Panc1 (cell line): ENCODE measurements around the gene GIN1. TPM values are rescaled to one million over a fixed set of nuclear protein-coding genes. Genes with fewer than 3 reads are reported as not detected.

Experiments used
- ATAC-seq: fragments of 200-7000 bp; cut with Tn5 transposase; 2 replicates; pipeline ENCODE4 v1.9.1; 2020; ENCODE audit warnings: mild to moderate bottlenecking, moderate library complexity
- BruUV-seq: library from RNA; stranded (reverse); fragments of 400-500 nt; replicated peaks from 2 replicates; lab custom pipeline; 2021; lab: Mats Ljungman, UMichigan
- CTCF ChIA-PET: fragments of 300-600 bp; sonication (Branson Sonifier 250); formaldehyde crosslinking; loops from one replicate; lab custom pipeline; 2022; ENCODE audit warnings: antibody characterized with exemption; lab: Charles Lee
- POLR2A ChIA-PET: fragments of 300-600 bp; sonication (Branson Sonifier 250); formaldehyde crosslinking; loops from one replicate; lab custom pipeline; 2022; ENCODE audit warnings: antibody characterized with exemption; lab: Charles Lee
- DNase-seq: peaks from one replicate; pipeline ENCODE4 v3.0.0-alpha.2; 2010; ENCODE audit warnings: low read depth, low spot score
- H3K27ac ChIP-seq: 2 replicates; pipeline ENCODE4 v1.5.1; 2011; ENCODE audit warnings: mild to moderate bottlenecking, low read length, inconsistent platforms
- H3K27me3 ChIP-seq: fragments of 200-500 bp; sonication (Bioruptor generic); 2 replicates; pipeline ENCODE4 v1.6.0; 2014; ENCODE audit warnings: low read length, inconsistent platforms; ENCODE audit not compliant: control insufficient read depth, insufficient read depth
- H3K36me3 ChIP-seq: fragments of 200-500 bp; sonication (Bioruptor generic); 2 replicates; pipeline ENCODE4 v1.5.1; 2014; ENCODE audit warnings: inconsistent platforms, mild to moderate bottlenecking, low read length, moderate library complexity; ENCODE audit not compliant: control insufficient read depth, insufficient read depth
- H3K4me1 ChIP-seq: 2 replicates; pipeline ENCODE4 v1.5.1; 2011; ENCODE audit warnings: inconsistent platforms, mild to moderate bottlenecking, low read length, moderate library complexity; ENCODE audit not compliant: control insufficient read depth, insufficient read depth
- H3K4me3 ChIP-seq, 2 experiments: 2 replicates each; pipeline ENCODE4 v1.5.1; 2011 to 2012; ENCODE audit warnings: low read depth in 2 of 2, low read length in 2 of 2, mild to moderate bottlenecking in 2 of 2, inconsistent platforms in 1 of 2, moderate library complexity in 1 of 2
- H3K9me3 ChIP-seq: fragments of 200-500 bp; sonication (Bioruptor generic); 2 replicates; pipeline ENCODE4 v1.5.1; 2014; ENCODE audit warnings: low read depth, mild to moderate bottlenecking, inconsistent platforms, low read length, moderate library complexity; ENCODE audit not compliant: control insufficient read depth, insufficient read depth
- POLR2AphosphoS5 ChIP-seq: IDR thresholded peaks from 2 replicates; pipeline ENCODE4 v1.6.1; 2012; ENCODE audit warnings: mild to moderate bottlenecking, low read depth, low read length, moderate library complexity
- SIN3A ChIP-seq: IDR thresholded peaks from 2 replicates; pipeline ENCODE4 v1.6.1; 2012; ENCODE audit warnings: low read depth, mild to moderate bottlenecking, low read length, moderate library complexity, borderline replicate concordance; ENCODE audit not compliant: insufficient read depth
- TCF7L2 ChIP-seq: IDR thresholded peaks from 2 replicates; pipeline ENCODE4 v1.6.1; 2011; ENCODE audit warnings: mild to moderate bottlenecking, low read depth, low read length, inconsistent platforms
- in situ Hi-C: cut with HindIII; loops from 2 replicates; pipeline ENCODE4 v1.10.0; 2016; ENCODE audit warnings: low sequenced_read_pairs, low pct_unique_long_range_greater_than_20kb
- intact Hi-C: fragments of 100-400 bp; cut with micrococcal nuclease; formaldehyde crosslinking; loops from one replicate; pipeline ENCODE4 v1.10.0; 2022; ENCODE audit not compliant: unreplicated experiment
- total RNA-seq: library from RNA; stranded (reverse); gene quantifications from one replicate; pipeline ENCODE4 v1.2.1, GENCODE V29; 2021; ENCODE audit not compliant: unreplicated experiment
- TF ChIP-seq, protein P1 (sequence below): fragments of 450-650 bp; IDR thresholded peaks from 2 replicates; pipeline ENCODE4 v1.5.1; 2017; ENCODE audit warnings: mild to moderate bottlenecking
- TF ChIP-seq, protein P2 (sequence below), 2 experiments: IDR thresholded peaks; 2 replicates each; pipeline ENCODE4 v1.6.1; 2011 to 2012; ENCODE audit warnings: low read depth in 2 of 2, control low read depth in 1 of 2, low read length in 1 of 2, mild to moderate bottlenecking in 1 of 2, moderate library complexity in 1 of 2; ENCODE audit not compliant: insufficient read depth in 1 of 2

Gene GIN1
- total RNA-seq, 1 experiment from 2014 or later, result 4.5 TPM

DNA sequence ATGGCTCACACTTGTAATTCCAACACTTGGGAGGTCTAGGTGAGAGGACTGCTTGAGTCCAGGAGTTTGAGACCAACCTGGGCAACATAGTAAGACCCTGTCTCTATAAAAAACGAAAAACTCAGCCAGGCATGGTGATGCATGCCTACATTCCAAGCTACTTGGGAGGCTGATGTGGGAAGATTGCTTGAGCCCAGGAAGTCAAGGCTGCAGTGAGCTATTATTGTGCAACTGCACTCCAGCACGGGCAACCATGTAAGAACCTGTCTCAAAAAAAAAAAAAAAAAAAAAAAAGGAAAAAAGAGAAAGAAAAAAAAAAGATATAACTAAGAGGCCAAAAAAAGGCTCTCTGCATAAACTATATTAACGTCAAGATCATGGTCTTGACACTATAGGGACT lies 27.3 kb downstream of the GIN1 start:
- in situ Hi-C loops (no loop called here), intact Hi-C loops (no loop called here)
- Histone ChIP-seq H3K27ac (no peak overlapping the region), H3K4me1 (no peaks in the 10 kb centered on the region), H3K36me3 (no peaks in the 10 kb centered on the region), H3K27me3 (no peaks in the 10 kb centered on the region), H3K4me3 (no peak overlapping the region), H3K9me3 (no peaks in the 10 kb centered on the region)
- no TSS peak for BruUV-seq
- no peak for TF ChIP-seq SIN3A
- TF ChIP-seq POLR2AphosphoS5, result no peak
- TF ChIP-seq TCF7L2, result no peak
- TF ChIP-seq, protein P1, sequence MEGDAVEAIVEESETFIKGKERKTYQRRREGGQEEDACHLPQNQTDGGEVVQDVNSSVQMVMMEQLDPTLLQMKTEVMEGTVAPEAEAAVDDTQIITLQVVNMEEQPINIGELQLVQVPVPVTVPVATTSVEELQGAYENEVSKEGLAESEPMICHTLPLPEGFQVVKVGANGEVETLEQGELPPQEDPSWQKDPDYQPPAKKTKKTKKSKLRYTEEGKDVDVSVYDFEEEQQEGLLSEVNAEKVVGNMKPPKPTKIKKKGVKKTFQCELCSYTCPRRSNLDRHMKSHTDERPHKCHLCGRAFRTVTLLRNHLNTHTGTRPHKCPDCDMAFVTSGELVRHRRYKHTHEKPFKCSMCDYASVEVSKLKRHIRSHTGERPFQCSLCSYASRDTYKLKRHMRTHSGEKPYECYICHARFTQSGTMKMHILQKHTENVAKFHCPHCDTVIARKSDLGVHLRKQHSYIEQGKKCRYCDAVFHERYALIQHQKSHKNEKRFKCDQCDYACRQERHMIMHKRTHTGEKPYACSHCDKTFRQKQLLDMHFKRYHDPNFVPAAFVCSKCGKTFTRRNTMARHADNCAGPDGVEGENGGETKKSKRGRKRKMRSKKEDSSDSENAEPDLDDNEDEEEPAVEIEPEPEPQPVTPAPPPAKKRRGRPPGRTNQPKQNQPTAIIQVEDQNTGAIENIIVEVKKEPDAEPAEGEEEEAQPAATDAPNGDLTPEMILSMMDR, result no peak
- TF ChIP-seq, protein P2, sequence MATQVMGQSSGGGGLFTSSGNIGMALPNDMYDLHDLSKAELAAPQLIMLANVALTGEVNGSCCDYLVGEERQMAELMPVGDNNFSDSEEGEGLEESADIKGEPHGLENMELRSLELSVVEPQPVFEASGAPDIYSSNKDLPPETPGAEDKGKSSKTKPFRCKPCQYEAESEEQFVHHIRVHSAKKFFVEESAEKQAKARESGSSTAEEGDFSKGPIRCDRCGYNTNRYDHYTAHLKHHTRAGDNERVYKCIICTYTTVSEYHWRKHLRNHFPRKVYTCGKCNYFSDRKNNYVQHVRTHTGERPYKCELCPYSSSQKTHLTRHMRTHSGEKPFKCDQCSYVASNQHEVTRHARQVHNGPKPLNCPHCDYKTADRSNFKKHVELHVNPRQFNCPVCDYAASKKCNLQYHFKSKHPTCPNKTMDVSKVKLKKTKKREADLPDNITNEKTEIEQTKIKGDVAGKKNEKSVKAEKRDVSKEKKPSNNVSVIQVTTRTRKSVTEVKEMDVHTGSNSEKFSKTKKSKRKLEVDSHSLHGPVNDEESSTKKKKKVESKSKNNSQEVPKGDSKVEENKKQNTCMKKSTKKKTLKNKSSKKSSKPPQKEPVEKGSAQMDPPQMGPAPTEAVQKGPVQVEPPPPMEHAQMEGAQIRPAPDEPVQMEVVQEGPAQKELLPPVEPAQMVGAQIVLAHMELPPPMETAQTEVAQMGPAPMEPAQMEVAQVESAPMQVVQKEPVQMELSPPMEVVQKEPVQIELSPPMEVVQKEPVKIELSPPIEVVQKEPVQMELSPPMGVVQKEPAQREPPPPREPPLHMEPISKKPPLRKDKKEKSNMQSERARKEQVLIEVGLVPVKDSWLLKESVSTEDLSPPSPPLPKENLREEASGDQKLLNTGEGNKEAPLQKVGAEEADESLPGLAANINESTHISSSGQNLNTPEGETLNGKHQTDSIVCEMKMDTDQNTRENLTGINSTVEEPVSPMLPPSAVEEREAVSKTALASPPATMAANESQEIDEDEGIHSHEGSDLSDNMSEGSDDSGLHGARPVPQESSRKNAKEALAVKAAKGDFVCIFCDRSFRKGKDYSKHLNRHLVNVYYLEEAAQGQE (IDR thresholded peaks at IDR 0.05; ENCODE audit: insufficient read depth in 1 of 2, low read depth in 2 of 2, low read length in 1 of 2), result no peak
- POLR2A ChIA-PET, result no interaction called here
- ATAC-seq, result no peak
- CTCF ChIA-PET, result no interaction called here
- no peak for DNase-seq

DNA sequence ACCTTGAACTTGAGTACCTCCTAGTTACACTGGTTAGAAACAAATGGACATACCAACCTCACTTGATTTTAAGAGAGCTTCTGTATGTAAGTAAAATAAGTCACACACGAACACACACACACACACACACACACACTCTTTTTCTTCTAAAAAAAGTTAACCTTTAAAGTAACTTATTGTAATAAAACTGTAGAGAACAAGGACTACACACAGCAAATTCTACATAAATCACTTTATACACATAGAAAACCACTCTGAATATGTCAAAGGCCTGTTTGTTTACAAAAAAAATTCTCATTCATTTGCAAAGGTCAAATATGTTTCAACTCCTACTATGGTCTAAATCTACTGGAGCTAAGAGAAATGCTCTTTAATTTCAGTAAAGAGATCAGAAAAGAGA lies 29.1 kb downstream of the GIN1 start:
- BruUV-seq, result no TSS peak
- ATAC-seq (no peak), DNase-seq (no peak)
- TF ChIP-seq, protein P1, result no peak
- TF ChIP-seq, protein P2 (IDR thresholded peaks at IDR 0.05; ENCODE audit: insufficient read depth in 1 of 2, low read depth in 2 of 2, low read length in 1 of 2), result no peak
- TF ChIP-seq SIN3A (no peak), POLR2AphosphoS5 (no peak), TCF7L2 (no peak)
- in situ Hi-C loops, result no loop called here
- no peak overlapping the region for H3K4me3 ChIP-seq
- no peak overlapping the region for H3K27ac ChIP-seq
- H3K4me1 ChIP-seq, result no peaks in the 10 kb centered on the region
- no peaks in the 10 kb centered on the region for H3K9me3 ChIP-seq
- intact Hi-C loops, result no loop called here
- ChIA-PET CTCF (no interaction called here), POLR2A (no interaction called here)
- no peaks in the 10 kb centered on the region for H3K27me3 ChIP-seq
- H3K36me3 ChIP-seq, result no peaks in the 10 kb centered on the region
